Activated T-helper 1 cell treated with anti-CD3 and anti-CD28 coated beads, Interleukin-12 subunit alpha, Interleukin-12 subunit beta, Interleukin-2, Interleukin-4 antibody, amounts not matched to agents 30 ng/mL and 10 ng/mL and 1 ng/mL, durations not matched to agents 14 hours and 24 hours and 36 hours (primary cell): ENCODE measurements around the gene IL20. TPM values are rescaled to one million over a fixed set of nuclear protein-coding genes. Genes with fewer than 3 reads are reported as not detected.

ENCODE experiments used
- DNase-seq: peaks from one replicate; pipeline ENCODE4 v3.0.0; 2021; ENCODE audit warnings: low spot score
- H3K27ac Mint-ChIP-seq: one replicate; pipeline ENCODE4 v1.8.0; 2021; ENCODE audit warnings: mild to moderate bottlenecking, mixed read lengths
- H3K27me3 Mint-ChIP-seq: one replicate; pipeline ENCODE4 v1.8.0; 2022; ENCODE audit warnings: mild to moderate bottlenecking, moderate library complexity, mixed read lengths; ENCODE audit not compliant: insufficient read depth
- H3K36me3 Mint-ChIP-seq: one replicate; pipeline ENCODE4 v1.8.0; 2021; ENCODE audit warnings: low read depth, mixed read lengths
- H3K4me1 Mint-ChIP-seq: one replicate; pipeline ENCODE4 v1.8.0; 2021; ENCODE audit warnings: low read depth, mixed read lengths
- H3K4me3 Mint-ChIP-seq: one replicate; pipeline ENCODE4 v1.8.0; 2021; ENCODE audit warnings: mild to moderate bottlenecking, moderate library complexity, mixed read lengths
- H3K9me3 Mint-ChIP-seq: one replicate; pipeline ENCODE4 v1.8.0; 2021; ENCODE audit warnings: mixed read lengths
- intact Hi-C: fragments of 100-400 bp; cut with micrococcal nuclease; formaldehyde crosslinking; loops from one replicate; pipeline ENCODE4 v1.15.1; 2024
- total RNA-seq: library from RNA; stranded (reverse); gene quantifications from 2 replicates; pipeline ENCODE4 v1.2.3, GENCODE V29; 2022

The IL20 gene
- total RNA-seq, 1 donor from 2014 or later: not detected

GRCh38 chr1:206833106-206833680 is 32.2 kb upstream of the IL20 start:
- H3K36me3 Mint-ChIP-seq: no peaks in the 10 kb centered on the region
- no peak for DNase-seq
- peaks cover 31% of the 10 kb centered on the region for H3K4me1 Mint-ChIP-seq
- intact Hi-C loops: no loop called here
- no peak overlapping the region for H3K27ac Mint-ChIP-seq
- H3K27me3 Mint-ChIP-seq: peaks cover 33% of the 10 kb centered on the region
- no peak overlapping the region for H3K4me3 Mint-ChIP-seq
- no peaks in the 10 kb centered on the region for H3K9me3 Mint-ChIP-seq

- H3K4me3 Mint-ChIP-seq: no peak overlapping the region
- no peaks in the 10 kb centered on the region for H3K36me3 Mint-ChIP-seq
- H3K4me1 Mint-ChIP-seq: peaks cover 25% of the 10 kb centered on the region
- H3K27me3 Mint-ChIP-seq: peaks cover 34% of the 10 kb centered on the region
- H3K9me3 Mint-ChIP-seq: no peaks in the 10 kb centered on the region
- intact Hi-C loops: no loop called here
- no peak for DNase-seq
- H3K27ac Mint-ChIP-seq: no peak overlapping the region
Observed at GRCh38 chr1:206833801-206834200, 31.6 kb upstream of the IL20 start.

GRCh38 chr1:206834217-206834616 is 31.2 kb upstream of the IL20 start:
- Mint-ChIP-seq H3K4me3 (no peak overlapping the region), H3K4me1 (peaks cover 21% of the 10 kb centered on the region), H3K27ac (no peak overlapping the region), H3K9me3 (no peaks in the 10 kb centered on the region), H3K36me3 (no peaks in the 10 kb centered on the region), H3K27me3 (peaks cover 38% of the 10 kb centered on the region)
- DNase-seq: no peak
- intact Hi-C loops: no loop called here

- intact Hi-C loops: no loop called here
Observed at GRCh38 chr1:206834711-206835110, 30.7 kb upstream of the IL20 start.

GRCh38 chr1:206835186-206835585 is 30.2 kb upstream of the IL20 start:
- H3K36me3 Mint-ChIP-seq: no peaks in the 10 kb centered on the region
- no peaks in the 10 kb centered on the region for H3K9me3 Mint-ChIP-seq
- intact Hi-C loops: no loop called here
- DNase-seq: no peak
- no peak overlapping the region for H3K27ac Mint-ChIP-seq
- peaks cover 11% of the 10 kb centered on the region for H3K4me1 Mint-ChIP-seq
- H3K4me3 Mint-ChIP-seq: no peak overlapping the region
- peaks cover 38% of the 10 kb centered on the region for H3K27me3 Mint-ChIP-seq

More at GRCh38 chr1:206834711-206835110, 30.7 kb upstream of the IL20 start:
- Mint-ChIP-seq H3K4me3 (no peak overlapping the region), H3K27me3 (peaks cover 38% of the 10 kb centered on the region), H3K9me3 (no peaks in the 10 kb centered on the region), H3K27ac (no peak overlapping the region), H3K4me1 (peaks cover 16% of the 10 kb centered on the region), H3K36me3 (no peaks in the 10 kb centered on the region)
- DNase-seq: no peak

- H3K27me3 Mint-ChIP-seq: peaks cover 38% of the 10 kb centered on the region
- H3K4me3 Mint-ChIP-seq: no peak overlapping the region
- DNase-seq: no peak
- no peak overlapping the region for H3K27ac Mint-ChIP-seq
- H3K4me1 Mint-ChIP-seq: peaks cover 17% of the 10 kb centered on the region
- no peaks in the 10 kb centered on the region for H3K36me3 Mint-ChIP-seq
- no peaks in the 10 kb centered on the region for H3K9me3 Mint-ChIP-seq
- intact Hi-C loops: no loop called here
Observed at GRCh38 chr1:206836111-206836510, 29.3 kb upstream of the IL20 start.

GRCh38 chr1:206839006-206839560 is 26.3 kb upstream of the IL20 start:
- intact Hi-C loops: no loop called here
- H3K4me1 Mint-ChIP-seq: peaks cover 8% of the 10 kb centered on the region
- H3K27ac Mint-ChIP-seq: no peak overlapping the region
- peaks cover 32% of the 10 kb centered on the region for H3K27me3 Mint-ChIP-seq
- H3K36me3 Mint-ChIP-seq: no peaks in the 10 kb centered on the region
- H3K9me3 Mint-ChIP-seq: no peaks in the 10 kb centered on the region
- no peak overlapping the region for H3K4me3 Mint-ChIP-seq
- DNase-seq: no peak

- Mint-ChIP-seq H3K9me3 (no peaks in the 10 kb centered on the region), H3K27me3 (peaks cover 26% of the 10 kb centered on the region), H3K4me3 (no peak overlapping the region), H3K4me1 (peaks cover 8% of the 10 kb centered on the region), H3K27ac (no peak overlapping the region), H3K36me3 (no peaks in the 10 kb centered on the region)
- intact Hi-C loops: no loop called here
- no peak for DNase-seq
Observed at GRCh38 chr1:206839857-206840256, 25.6 kb upstream of the IL20 start.

- Mint-ChIP-seq H3K4me1 (peaks cover 8% of the 10 kb centered on the region), H3K36me3 (no peaks in the 10 kb centered on the region), H3K27me3 (peaks cover 16% of the 10 kb centered on the region), H3K9me3 (no peaks in the 10 kb centered on the region), H3K4me3 (no peak overlapping the region), H3K27ac (no peak overlapping the region)
- DNase-seq: no peak
- intact Hi-C loops: no loop called here
Observed at GRCh38 chr1:206841609-206842323, 23.7 kb upstream of the IL20 start.

- DNase-seq: no peak
- intact Hi-C loops: no loop called here
- no peak overlapping the region for H3K4me3 Mint-ChIP-seq
- peaks cover 10% of the 10 kb centered on the region for H3K27me3 Mint-ChIP-seq
- H3K9me3 Mint-ChIP-seq: no peaks in the 10 kb centered on the region
- H3K36me3 Mint-ChIP-seq: no peaks in the 10 kb centered on the region
- peaks cover 8% of the 10 kb centered on the region for H3K4me1 Mint-ChIP-seq
- no peak overlapping the region for H3K27ac Mint-ChIP-seq
Observed at GRCh38 chr1:206842854-206843253, 22.6 kb upstream of the IL20 start.

GRCh38 chr1:206843626-206844025 is 21.8 kb upstream of the IL20 start:
- H3K27ac Mint-ChIP-seq: no peak overlapping the region
- no peak for DNase-seq

GRCh38 chr1:206846487-206846886 is 18.9 kb upstream of the IL20 start:
- no peak for DNase-seq
- H3K27ac Mint-ChIP-seq: no peak overlapping the region
- peaks cover 27% of the 10 kb centered on the region for H3K27me3 Mint-ChIP-seq
- no peaks in the 10 kb centered on the region for H3K36me3 Mint-ChIP-seq
- intact Hi-C loops: no loop called here
- no peaks in the 10 kb centered on the region for H3K4me1 Mint-ChIP-seq
- peaks cover 2% of the 10 kb centered on the region for H3K9me3 Mint-ChIP-seq
- H3K4me3 Mint-ChIP-seq: no peak overlapping the region

More at GRCh38 chr1:206843626-206844025, 21.8 kb upstream of the IL20 start:
- H3K27me3 Mint-ChIP-seq: peaks cover 12% of the 10 kb centered on the region
- peaks cover 8% of the 10 kb centered on the region for H3K4me1 Mint-ChIP-seq
- no peaks in the 10 kb centered on the region for H3K36me3 Mint-ChIP-seq
- no peaks in the 10 kb centered on the region for H3K9me3 Mint-ChIP-seq
- intact Hi-C loops: no loop called here
- H3K4me3 Mint-ChIP-seq: no peak overlapping the region

- Mint-ChIP-seq H3K36me3 (no peaks in the 10 kb centered on the region), H3K27ac (no peak overlapping the region), H3K4me3 (no peak overlapping the region), H3K27me3 (peaks cover 35% of the 10 kb centered on the region), H3K9me3 (peaks cover 4% of the 10 kb centered on the region), H3K4me1 (no peaks in the 10 kb centered on the region)
- intact Hi-C loops: no loop called here
- no peak for DNase-seq
Observed at GRCh38 chr1:206847337-206847834, 18.0 kb upstream of the IL20 start.
